Gastroesophageal sphincter (tissue), 4 donors: ENCODE measurements around the gene PHACTR1. TPM values are rescaled to one million over a fixed set of nuclear protein-coding genes. Genes with fewer than 3 reads are reported as not detected.

Source experiments
- ATAC-seq: fragments of 150-250 bp; one replicate; pipeline ENCODE4 v1.9.1; 2016; ENCODE audit warnings: mild to moderate bottlenecking, moderate library complexity
- H3K27ac ChIP-seq, 4 donors: fragments of 200-600 bp; sonication (generic) in 3 of 4; 1 replicate in 3 of 4; 2 replicates in 1 of 4; pipeline ENCODE4 v1.5.1; 2016 to 2019
- H3K27me3 ChIP-seq: fragments of 200-600 bp; sonication (generic); one replicate; pipeline ENCODE4 v1.5.1; 2019
- H3K36me3 ChIP-seq, 2 donors: fragments of 200-600 bp; sonication (generic); one replicate each; pipeline ENCODE4 v1.5.1; 2019; ENCODE audit warnings: control low read depth in 1 of 2
- H3K4me1 ChIP-seq, 3 donors: fragments of 200-600 bp; sonication (generic); 1 replicate in 2 of 3; 2 replicates in 1 of 3; pipeline ENCODE4 v1.5.1; 2016 to 2019; ENCODE audit warnings: control low read depth in 2 of 3
- H3K4me3 ChIP-seq, 2 donors: fragments of 200-600 bp; sonication (generic); one replicate each; pipeline ENCODE4 v1.5.1; 2019; ENCODE audit warnings: mild to moderate bottlenecking in 1 of 2, moderate library complexity in 1 of 2
- H3K9me3 ChIP-seq, 3 donors: fragments of 200-600 bp; sonication (generic); one replicate each; pipeline ENCODE4 v1.5.1; 2017 to 2019; ENCODE audit warnings: control low read depth in 2 of 3
- EP300 ChIP-seq: sonication (generic); formaldehyde crosslinking; IDR thresholded peaks from one replicate; pipeline ENCODE4 v1.6.1; 2017; ENCODE audit warnings: antibody characterized with exemption, mild to moderate bottlenecking
- POLR2A ChIP-seq, 2 donors: fragments of 450-650 bp; IDR thresholded peaks; one replicate each; pipeline ENCODE4 v1.6.1; 2017; ENCODE audit warnings: antibody characterized with exemption in 2 of 2, mild to moderate bottlenecking in 2 of 2, moderate library complexity in 1 of 2
- POLR2AphosphoS5 ChIP-seq: sonication (generic); formaldehyde crosslinking; IDR thresholded peaks from one replicate; pipeline ENCODE4 v1.6.1; 2017; ENCODE audit warnings: antibody characterized with exemption
- WGBS, 2 donors: methylation state at CpG; one replicate each; pipeline ENCODE4 v1.1.5; 2018; ENCODE audit warnings: low coverage in 1 of 2; 5-methylcytosine and 5-hydroxymethylcytosine counted together
- total RNA-seq, 4 donors: library from RNA; depleted of rRNA; stranded (reverse); fragments of >200 nt; gene quantifications; one replicate each; pipeline ENCODE4 v1.1.0, GENCODE V29; 2016
- TF ChIP-seq, protein P1 (sequence below), 4 experiments: fragments of 200-600 bp in 2 of 4; fragments of 450-650 bp in 2 of 4; sonication (generic) in 1 of 4; IDR thresholded peaks; one replicate each; pipeline ENCODE4 v1.5.1; 2017 to 2019; ENCODE audit warnings: antibody characterized with exemption in 4 of 4, mild to moderate bottlenecking in 2 of 4, moderate library complexity in 2 of 4

PHACTR1 gene
- total RNA-seq, 4 donors from 2014 or later, result 0.20 to 27.3 (median 2.2) TPM

DNA sequence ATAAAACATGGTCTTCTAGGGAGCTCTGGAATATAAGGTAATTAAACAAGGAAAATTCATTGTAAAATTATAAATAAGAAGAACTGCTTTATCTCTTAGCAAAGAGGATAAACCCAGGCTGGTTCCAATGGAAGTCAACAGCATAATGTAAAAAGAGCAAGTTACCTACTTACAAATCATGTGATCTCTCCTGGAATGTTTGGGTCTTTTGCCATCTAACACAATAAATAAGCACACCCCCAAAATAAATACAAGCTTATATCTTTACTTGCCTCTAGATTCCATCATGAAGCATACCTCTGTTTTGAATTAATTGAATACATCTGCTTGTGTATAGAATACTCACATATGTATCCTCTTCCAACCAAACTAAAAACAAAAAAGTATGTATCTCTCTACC is 2.5 kb upstream of the PHACTR1 start:
- ATAC-seq, result no peak
- Histone ChIP-seq H3K9me3 (no peaks in the 10 kb centered on the region), H3K4me3 (no peak overlapping the region), H3K4me1 (peaks cover 0 to 7% (median 0%) of the 10 kb centered on the region in 3 donors), H3K27me3 (peaks cover 70% of the 10 kb centered on the region), H3K36me3 (no peaks in the 10 kb centered on the region), H3K27ac (no peak overlapping the region)
- no peak for TF ChIP-seq EP300
- TF ChIP-seq, protein P1, sequence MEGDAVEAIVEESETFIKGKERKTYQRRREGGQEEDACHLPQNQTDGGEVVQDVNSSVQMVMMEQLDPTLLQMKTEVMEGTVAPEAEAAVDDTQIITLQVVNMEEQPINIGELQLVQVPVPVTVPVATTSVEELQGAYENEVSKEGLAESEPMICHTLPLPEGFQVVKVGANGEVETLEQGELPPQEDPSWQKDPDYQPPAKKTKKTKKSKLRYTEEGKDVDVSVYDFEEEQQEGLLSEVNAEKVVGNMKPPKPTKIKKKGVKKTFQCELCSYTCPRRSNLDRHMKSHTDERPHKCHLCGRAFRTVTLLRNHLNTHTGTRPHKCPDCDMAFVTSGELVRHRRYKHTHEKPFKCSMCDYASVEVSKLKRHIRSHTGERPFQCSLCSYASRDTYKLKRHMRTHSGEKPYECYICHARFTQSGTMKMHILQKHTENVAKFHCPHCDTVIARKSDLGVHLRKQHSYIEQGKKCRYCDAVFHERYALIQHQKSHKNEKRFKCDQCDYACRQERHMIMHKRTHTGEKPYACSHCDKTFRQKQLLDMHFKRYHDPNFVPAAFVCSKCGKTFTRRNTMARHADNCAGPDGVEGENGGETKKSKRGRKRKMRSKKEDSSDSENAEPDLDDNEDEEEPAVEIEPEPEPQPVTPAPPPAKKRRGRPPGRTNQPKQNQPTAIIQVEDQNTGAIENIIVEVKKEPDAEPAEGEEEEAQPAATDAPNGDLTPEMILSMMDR (IDR thresholded peaks at IDR 0.05), result no peak
- no peak for TF ChIP-seq POLR2AphosphoS5
- TF ChIP-seq POLR2A (IDR thresholded peaks at IDR 0.05), result no peak

DNA sequence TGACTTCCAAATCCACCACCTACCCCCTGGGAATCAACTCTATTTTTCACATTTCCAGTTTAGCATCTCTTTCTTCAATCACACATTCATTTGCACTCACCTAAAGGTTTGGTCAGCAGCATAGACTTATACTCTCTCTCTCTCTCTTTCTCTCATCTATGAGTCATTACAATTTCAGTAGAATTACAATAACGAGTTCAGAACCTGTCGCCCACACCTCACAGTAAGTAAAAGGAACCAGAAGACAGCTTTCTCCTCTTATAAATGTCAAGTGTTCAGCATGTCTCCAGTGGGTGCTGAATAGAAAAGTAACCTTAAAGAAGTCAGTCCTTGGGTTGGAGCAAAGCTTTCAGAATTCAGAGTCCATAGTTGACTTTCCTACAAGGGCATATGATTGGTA is 1.1 kb upstream of the PHACTR1 start:
- H3K27me3 ChIP-seq, result peaks cover 78% of the 10 kb centered on the region
- no peak overlapping the region for H3K27ac ChIP-seq
- 80 to 83% methylated on average over 1 of the region's 2 CpGs for WGBS, 2 donors
- H3K36me3 ChIP-seq, result no peaks in the 10 kb centered on the region
- no peak for ATAC-seq
- H3K4me1 ChIP-seq, result peaks cover 0 to 7% (median 0%) of the 10 kb centered on the region in 3 donors
- H3K9me3 ChIP-seq, result no peaks in the 10 kb centered on the region
- TF ChIP-seq, protein P1 (IDR thresholded peaks at IDR 0.05), result no peak
- TF ChIP-seq POLR2A (IDR thresholded peaks at IDR 0.05) (no peak), EP300 (no peak), POLR2AphosphoS5 (no peak)
- no peak overlapping the region for H3K4me3 ChIP-seq

DNA sequence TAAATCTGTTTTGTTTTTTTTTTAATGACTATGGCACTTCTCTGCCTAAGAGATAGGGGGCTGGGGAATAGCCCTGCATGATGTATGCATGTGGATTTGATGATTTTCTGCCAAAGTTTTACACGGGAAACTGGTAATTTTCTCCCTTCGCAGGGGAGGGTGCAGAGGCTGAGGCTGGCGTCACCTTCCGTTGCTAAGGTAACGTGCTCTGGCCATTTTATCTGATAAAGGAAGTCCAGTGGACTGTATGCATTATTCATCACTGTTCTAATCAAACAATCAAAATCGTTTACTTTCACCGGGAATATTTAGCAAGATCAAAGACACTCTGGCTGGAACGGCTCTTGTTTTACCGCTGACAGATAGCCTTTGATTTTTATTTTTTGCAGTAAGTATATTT is 789 bp downstream of the PHACTR1 start:
- no peak overlapping the region for H3K4me3 ChIP-seq
- peaks cover 0 to 7% (median 0%) of the 10 kb centered on the region in 3 donors for H3K4me1 ChIP-seq
- no peaks in the 10 kb centered on the region for H3K36me3 ChIP-seq
- WGBS, 2 donors, result 8 to 30% methylated on average over 7 to 9 of the region's 9 CpGs
- no peak for ATAC-seq
- no peaks in the 10 kb centered on the region for H3K9me3 ChIP-seq
- H3K27ac ChIP-seq, result no peak overlapping the region
- H3K27me3 ChIP-seq, result peaks cover 68% of the 10 kb centered on the region
- TF ChIP-seq POLR2AphosphoS5 (no peak), EP300 (no peak), POLR2A (IDR thresholded peaks at IDR 0.05) (no peak)
- TF ChIP-seq, protein P1 (IDR thresholded peaks at IDR 0.05), result no peak

DNA sequence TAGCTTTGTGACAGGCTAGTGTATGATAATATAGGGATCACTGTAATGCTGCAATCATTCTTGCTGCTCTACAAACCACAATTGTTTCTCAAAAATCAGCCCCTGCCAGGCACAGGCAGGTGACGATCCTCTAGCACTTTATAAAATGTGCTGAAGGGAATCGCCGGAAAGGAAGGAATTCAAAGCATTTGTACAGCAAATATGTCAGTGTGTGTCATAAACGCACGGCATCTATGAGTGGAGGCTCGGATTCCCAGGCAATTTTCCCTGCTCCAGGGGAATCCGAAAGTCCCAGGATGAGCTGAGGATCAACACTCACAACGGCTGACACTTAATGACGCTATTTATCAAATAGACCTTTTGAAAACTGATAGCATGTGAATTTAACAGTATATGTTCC is 1.4 kb downstream of the PHACTR1 start:
- TF ChIP-seq, protein P1 (IDR thresholded peaks at IDR 0.05), result no peak
- no peak for ATAC-seq
- H3K36me3 ChIP-seq, result no peaks in the 10 kb centered on the region
- no peaks in the 10 kb centered on the region for H3K9me3 ChIP-seq
- H3K4me3 ChIP-seq, result no peak overlapping the region
- H3K27ac ChIP-seq, result no peak overlapping the region
- peaks cover 64% of the 10 kb centered on the region for H3K27me3 ChIP-seq
- H3K4me1 ChIP-seq, result peaks cover 0 to 7% (median 0%) of the 10 kb centered on the region in 3 donors
- 10 to 21% methylated on average over 6 to 9 of the region's 9 CpGs for WGBS, 2 donors

DNA sequence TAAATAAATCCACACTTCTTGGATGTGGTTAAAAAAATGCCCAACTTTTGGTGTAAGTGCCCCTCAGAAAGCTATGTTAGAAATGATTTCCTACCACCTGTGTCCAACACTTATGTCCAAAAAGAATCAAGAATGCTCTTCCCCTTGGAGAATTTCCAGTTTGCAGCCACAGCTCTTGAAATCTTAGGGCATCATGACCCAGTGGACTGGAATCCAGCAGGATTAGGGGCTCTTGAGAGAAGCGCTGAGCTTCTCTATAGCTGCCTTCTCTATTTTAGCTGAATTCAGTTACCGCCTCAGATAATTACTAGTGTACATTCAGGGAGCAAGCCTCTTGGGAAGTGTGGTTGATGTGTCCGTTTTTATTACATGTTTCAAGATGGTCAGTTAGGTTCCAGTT is 2.5 kb downstream of the PHACTR1 start:
- Histone ChIP-seq H3K4me1 (peaks cover 0 to 7% (median 0%) of the 10 kb centered on the region in 3 donors), H3K27me3 (peaks cover 64% of the 10 kb centered on the region), H3K9me3 (no peaks in the 10 kb centered on the region), H3K27ac (no peak overlapping the region), H3K36me3 (no peaks in the 10 kb centered on the region), H3K4me3 (no peak overlapping the region)
- WGBS, 2 donors, result 69 to 100% methylated on average over 1 to 3 of the region's 3 CpGs
- TF ChIP-seq POLR2A (IDR thresholded peaks at IDR 0.05) (no peak), EP300 (no peak), POLR2AphosphoS5 (no peak)
- TF ChIP-seq, protein P1 (IDR thresholded peaks at IDR 0.05), result no peak
- ATAC-seq, result no peak
